HG03442 (cell line): ENCODE results near the gene SLFN13.
"Not testable (repeated sequence)": the region's sequence is repeated elsewhere in the genome, so short reads cannot be mapped to it uniquely, and the experiment has no call there.

Source experiments
- ATAC-seq: cut with Tn5 transposase; IDR thresholded peaks from one replicate; pipeline ENCODE4 v1.9.1; 2021; ENCODE audit warnings: mild to moderate bottlenecking, moderate library complexity; ENCODE audit not compliant: unreplicated experiment

Gene SLFN13

GRCh38 chr17:35448214-35448898, at the start of gene SLFN13:
SLFN13 (minus strand) TSS chr17:35448766; CDS start chr17:35445680, 3,086 bp downstream.
- ATAC-seq, result peak; percentile 67

GRCh38 chr17:35496451-35497290, 48.1 kb upstream of the SLFN13 start:
- ATAC-seq, result no peak

- no peak for ATAC-seq
Observed at GRCh38 chr17:35493040-35493439, 44.5 kb upstream of the SLFN13 start.

GRCh38 chr17:35491417-35491816, 42.9 kb upstream of the SLFN13 start:
- no peak for ATAC-seq

- ATAC-seq, result no peak
Observed at GRCh38 chr17:35489944-35490343, 41.4 kb upstream of the SLFN13 start.

GRCh38 chr17:35488991-35489390, 40.4 kb upstream of the SLFN13 start:
- no peak for ATAC-seq

GRCh38 chr17:35486920-35487732, 38.6 kb upstream of the SLFN13 start:
- peak; percentile 63 for ATAC-seq

GRCh38 chr17:35479271-35479670, 30.7 kb upstream of the SLFN13 start:
- ATAC-seq, result no peak

- no peak for ATAC-seq
Observed at GRCh38 chr17:35477248-35477647, 28.7 kb upstream of the SLFN13 start.

- no peak for ATAC-seq
Observed at GRCh38 chr17:35476283-35476820, 27.8 kb upstream of the SLFN13 start.

GRCh38 chr17:35468475-35468874, 19.9 kb upstream of the SLFN13 start:
- ATAC-seq, result no peak

GRCh38 chr17:35467824-35468223, 19.3 kb upstream of the SLFN13 start:
- no peak for ATAC-seq

GRCh38 chr17:35460354-35460851, 11.8 kb upstream of the SLFN13 start:
- peak; percentile 71 for ATAC-seq

GRCh38 chr17:35454035-35454434, 5.5 kb upstream of the SLFN13 start:
- ATAC-seq, result not testable (repeated sequence)

GRCh38 chr17:35453171-35453570, 4.6 kb upstream of the SLFN13 start:
- no peak for ATAC-seq

- ATAC-seq, result no peak
Observed at GRCh38 chr17:35449371-35449931, 885 bp upstream of the SLFN13 start.

GRCh38 chr17:35448899-35449227, 297 bp upstream of the SLFN13 start:
- ATAC-seq, result no peak

GRCh38 chr17:35447499-35447898, 1.1 kb downstream of the SLFN13 start:
- ATAC-seq, result no peak

GRCh38 chr17:35438433-35438832, 10.1 kb downstream of the SLFN13 start:
- no peak for ATAC-seq

- no peak for ATAC-seq
Observed at GRCh38 chr17:35433075-35433894, 15.3 kb downstream of the SLFN13 start.
